ENCODE measurements around the gene MAPK4.
A peak's percentile ranks its signal among the peaks of the same experiment; 100 is the strongest.
"Not testable (repeated sequence)": the region's sequence is repeated elsewhere in the genome, so short reads cannot be mapped to it uniquely, and the experiment has no call there.

The MAPK4 gene

GRCh38 chr18:50559752-50560680 lies at the start of gene MAPK4:
Gene MAPK4 (plus strand): TSS chr18:50560087. CDS start chr18:50663959, 103,872 bp downstream.
- DNase-seq: peak; percentile 61

GRCh38 chr18:50517277-50517676 lies 42.6 kb upstream of the MAPK4 start:
- DNase-seq: not testable (repeated sequence)

GRCh38 chr18:50518787-50519546 lies 40.9 kb upstream of the MAPK4 start:
- no peak for DNase-seq

GRCh38 chr18:50523165-50523564 lies 36.7 kb upstream of the MAPK4 start:
- no peak for DNase-seq

DNA sequence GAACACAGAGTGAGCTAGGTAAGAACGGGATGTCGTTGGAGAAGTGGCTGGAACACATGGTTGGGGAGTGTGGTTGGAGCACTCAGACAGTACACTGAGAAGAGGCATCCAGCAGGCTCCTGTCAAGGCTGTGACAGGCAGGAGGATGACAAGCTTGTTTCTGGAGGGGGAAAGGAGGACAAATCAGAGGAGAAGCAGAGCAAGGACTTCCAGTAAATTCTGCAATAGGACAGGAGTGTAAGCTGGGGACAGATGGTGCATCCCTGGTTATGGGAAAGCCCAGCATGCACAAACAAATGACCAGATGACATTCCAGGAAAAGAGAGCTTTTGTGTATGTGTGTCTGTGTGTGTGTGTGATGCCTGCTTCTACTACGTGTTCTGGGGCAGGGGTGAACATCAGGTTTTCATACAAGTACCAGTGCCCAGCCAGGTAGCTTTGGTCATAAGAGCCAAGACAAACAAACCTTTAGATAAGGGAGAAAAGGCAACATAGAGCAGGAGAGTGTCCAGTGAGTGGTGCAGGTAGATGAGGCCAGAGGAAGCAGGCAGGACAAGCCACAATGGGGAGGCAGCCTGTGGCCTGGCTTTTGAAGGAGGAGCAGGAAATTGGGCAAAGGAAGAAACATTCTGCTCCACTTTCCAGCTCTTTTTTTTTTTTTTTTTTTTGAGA lies 32.1 kb upstream of the MAPK4 start:
- no peak for DNase-seq

GRCh38 chr18:50528806-50529205 lies 31.1 kb upstream of the MAPK4 start:
- DNase-seq: no peak

DNA sequence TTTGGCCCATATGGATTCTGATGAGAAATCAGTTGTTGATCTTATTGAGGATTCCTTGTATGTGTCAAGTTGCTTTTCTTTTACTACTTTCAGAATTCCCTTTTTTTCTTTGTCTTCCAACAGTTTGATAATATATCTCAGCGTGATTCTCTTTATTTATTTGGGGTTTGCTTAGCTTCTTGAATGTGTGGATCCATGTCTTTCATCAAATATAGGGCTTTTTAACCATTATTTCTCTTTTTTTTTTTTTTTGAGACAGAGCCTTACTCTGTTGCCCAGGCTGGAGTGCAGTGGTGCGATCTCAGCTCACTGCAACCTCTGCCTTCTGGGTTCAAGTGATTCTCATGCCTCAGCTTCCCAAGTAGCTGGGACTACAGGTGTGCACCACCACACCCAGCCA lies 26.1 kb upstream of the MAPK4 start:
- not testable (repeated sequence) for DNase-seq

DNA sequence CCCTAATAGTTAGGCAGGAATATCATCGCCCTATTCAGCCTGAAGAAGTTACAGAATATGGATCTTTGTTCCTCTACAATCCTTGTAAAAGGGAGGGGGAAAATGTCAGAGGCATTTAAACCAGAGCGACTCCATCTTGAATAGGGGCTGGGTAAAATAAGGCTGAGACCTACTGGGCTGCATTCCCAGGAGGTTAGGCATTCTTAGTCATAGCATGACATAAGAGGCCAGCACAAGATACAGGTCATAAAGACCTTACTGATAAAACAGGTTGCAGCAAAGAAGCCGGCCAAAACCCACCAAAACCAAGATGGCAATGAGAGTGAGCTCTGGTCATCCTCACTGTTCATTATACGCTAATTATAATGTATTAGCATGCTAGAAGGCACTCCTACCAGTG lies 15.4 kb upstream of the MAPK4 start:
- not testable (repeated sequence) for DNase-seq

DNA sequence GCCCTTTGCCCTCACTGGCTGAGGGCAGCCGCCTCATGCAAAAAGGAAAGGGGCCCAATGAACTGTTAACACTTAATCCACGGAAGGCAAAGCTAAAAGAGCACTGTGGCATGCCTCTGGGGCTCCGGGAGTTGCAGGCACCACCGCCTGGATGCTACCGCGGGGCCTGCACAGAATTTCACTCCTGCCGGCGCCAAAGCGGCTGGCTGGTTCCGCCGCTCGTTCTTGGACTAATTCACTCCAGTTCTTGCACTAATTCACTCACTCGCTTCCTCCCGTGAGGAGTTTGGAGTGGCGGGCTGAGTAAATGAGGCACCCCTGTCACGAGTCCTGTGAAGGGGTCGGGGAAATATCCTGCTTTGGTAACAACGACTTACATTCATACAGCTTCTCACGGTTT lies 14.0 kb upstream of the MAPK4 start:
- DNase-seq: no peak

GRCh38 chr18:50548160-50548559 lies 11.7 kb upstream of the MAPK4 start:
- no peak for DNase-seq

GRCh38 chr18:50551651-50552050 lies 8.2 kb upstream of the MAPK4 start:
- DNase-seq: not testable (repeated sequence)

DNA sequence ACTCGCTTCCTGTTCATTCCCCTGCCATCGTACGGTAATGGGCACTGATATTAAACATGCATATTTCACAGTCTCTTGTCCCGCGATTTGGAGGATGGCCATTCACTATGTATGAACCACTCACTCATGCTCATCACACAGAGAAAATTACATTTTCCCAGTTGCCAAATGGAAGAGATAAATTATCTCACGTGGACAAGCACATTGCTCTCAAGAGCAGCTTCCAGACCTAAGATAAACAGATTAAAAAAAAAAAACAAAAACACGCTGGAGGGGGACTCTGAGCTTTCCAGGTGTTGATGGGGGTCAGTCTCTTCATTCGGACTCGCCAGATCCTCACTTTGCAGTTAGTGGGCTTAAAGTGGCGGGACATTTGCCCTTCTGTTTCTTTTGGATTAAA lies 1.7 kb upstream of the MAPK4 start:
- DNase-seq: peak; percentile 18

DNA sequence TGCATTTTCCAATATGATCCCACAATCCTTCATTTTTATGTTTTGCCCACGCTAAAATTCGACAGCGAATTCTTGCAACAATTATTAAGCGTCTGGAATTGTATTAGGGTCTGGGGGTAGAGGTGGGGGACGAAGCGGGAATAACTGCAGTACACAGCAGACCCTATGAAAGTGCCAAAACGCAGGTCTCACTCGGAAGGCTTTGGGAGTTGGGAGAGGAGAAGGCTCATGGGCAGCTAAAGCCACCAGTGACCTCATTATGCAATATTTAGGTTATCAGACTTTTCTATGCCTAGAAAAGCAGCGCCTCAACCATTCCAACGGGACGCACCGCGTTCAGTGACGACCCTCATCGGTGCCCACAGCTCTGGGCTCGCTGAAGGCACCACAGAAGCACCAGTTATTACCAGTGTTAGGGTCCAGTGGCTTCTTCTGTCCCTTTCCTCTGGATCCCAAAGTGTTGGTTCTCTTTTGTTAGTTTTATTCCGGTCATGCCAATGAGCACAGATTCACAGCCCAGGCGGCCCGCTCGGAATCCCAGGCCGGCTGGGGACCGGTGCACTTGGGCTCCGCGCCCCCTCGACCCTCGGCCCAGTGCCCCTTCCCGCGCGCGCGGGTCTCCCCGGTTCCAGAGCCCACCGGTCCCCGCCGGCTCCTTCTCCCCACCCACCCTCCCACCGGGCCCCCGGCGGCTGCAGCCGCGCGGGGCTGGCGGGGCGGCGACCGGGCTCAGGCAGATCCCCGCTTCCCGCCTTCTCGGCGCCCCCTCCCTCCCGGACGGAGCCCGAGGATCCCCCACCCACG lies 737 bp upstream of the MAPK4 start:
- no peak for DNase-seq

DNA sequence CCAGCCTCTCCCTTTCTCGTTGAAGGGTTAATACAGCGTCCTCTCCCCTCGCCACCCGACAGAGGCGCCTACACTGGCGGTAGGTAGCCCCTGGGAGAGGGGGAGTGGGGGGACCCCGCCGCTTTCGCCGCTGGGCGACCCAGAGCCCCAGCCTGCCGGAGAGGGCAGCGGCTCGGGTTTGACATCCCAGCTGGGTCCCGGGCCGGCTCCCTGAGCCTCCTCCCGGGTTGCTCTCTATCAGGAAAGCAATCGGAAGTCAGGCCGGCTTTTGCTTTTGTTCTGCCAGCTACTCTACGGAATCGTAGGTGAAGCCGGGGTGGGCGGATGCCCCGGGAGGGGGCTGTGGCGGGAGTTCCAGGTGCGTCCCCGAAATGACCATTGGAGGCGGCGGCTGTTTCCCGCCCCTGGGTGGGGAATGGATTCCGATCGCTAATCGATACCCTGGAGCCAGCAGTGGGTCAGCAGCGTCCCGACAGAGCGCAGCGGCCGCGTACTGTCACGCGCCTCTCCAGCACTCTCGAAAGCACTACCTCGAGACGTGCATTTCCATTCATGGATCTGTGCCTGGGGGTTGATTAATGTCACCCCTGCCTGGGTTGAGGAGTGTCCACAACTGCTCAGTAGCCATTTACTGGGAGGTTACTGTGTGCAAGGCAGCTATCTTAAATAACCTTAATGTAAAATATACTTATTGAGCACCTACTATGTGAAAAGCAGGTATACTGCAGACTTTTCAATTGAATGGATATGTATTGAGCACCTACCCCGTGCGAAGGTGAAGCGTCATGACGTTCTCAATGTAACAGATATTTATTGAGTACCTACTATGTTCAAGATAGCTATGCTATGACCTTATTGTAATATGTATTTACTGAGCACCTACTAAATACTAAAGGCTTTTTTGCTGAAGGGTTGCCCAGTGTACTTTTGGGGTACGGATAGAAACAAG lies 1.1 kb downstream of the MAPK4 start:
- DNase-seq: peak; percentile 51

DNA sequence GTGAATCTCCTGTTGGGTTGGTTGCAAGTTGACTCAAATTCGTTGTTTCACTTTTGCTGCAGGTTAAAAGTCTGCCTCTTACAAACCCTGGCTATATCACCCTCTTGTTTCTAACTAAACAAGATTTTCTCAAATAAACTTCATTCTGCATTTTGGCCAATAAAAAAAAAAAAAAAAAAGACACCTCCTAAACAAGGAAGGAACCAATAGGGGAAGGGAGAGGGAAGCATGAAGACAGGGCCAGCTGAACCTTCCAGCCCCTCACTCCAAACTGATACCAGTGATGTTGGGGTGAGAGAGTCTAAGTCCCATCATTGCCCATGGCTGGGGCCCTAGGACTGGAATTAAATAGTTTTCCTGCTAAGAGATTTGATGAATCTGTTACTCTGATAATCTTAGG lies 2.4 kb downstream of the MAPK4 start:
- DNase-seq: not testable (repeated sequence)

GRCh38 chr18:50562686-50563085 lies 2.8 kb downstream of the MAPK4 start:
- DNase-seq: no peak

GRCh38 chr18:50563376-50563775 lies 3.5 kb downstream of the MAPK4 start:
- no peak for DNase-seq

DNA sequence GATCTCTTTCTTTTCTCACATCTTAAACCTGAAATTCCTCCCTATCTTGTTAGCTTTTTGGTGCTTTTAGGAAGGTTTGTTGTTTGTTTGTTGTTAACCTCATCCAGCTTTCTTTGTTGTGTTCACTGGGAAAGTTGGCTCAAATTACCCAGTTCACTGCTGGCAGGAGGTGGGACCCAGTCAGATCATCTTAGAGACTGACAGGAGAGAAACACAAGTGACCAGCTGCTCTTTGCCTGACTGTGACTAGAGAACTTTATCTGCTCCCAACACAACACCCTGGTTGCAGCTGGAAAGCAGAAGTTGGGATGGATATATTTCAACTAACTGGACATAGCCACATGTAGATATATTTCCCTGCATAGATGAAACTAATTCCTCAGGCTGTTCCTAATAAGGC lies 10.0 kb downstream of the MAPK4 start:
- no peak for DNase-seq

- DNase-seq: no peak
Observed at GRCh38 chr18:50571606-50572005, 11.7 kb downstream of the MAPK4 start.

DNA sequence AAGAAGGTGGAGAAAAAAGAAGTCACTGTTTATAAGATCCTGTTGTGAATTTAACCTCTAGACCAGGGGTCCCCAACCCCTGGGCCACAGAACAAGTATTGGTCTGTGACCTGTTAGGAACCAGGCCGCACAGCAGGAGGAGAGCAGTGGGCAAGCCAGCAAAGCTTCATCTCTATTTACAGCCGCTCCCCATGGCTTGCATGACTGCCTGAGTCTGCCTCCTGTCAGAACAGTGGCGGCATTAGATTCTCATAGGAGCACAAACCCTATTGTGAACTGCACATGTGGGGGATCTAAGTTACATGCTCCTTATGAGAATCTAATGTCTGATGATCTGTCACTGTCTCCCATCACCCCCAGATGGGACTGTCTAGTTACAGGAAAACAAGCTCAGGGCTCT lies 13.3 kb downstream of the MAPK4 start:
- not testable (repeated sequence) for DNase-seq

GRCh38 chr18:50573679-50574078 lies 13.8 kb downstream of the MAPK4 start:
- no peak for DNase-seq

Measured in NCI-H1092 (cell line).